NCI-H526 treated with DMSO at 0.1 percent for 48 hours (cell line): ENCODE data around the gene MEN1.
"Not testable (repeated sequence)": the region's sequence is repeated elsewhere in the genome, so short reads cannot be mapped to it uniquely, and the experiment has no call there.

Experiments used
- DNase-seq: peaks from one replicate; lab custom pipeline; 2025; lab: John Stamatoyannopoulos, UW

Gene MEN1

GRCh38 chr11:64832467-64833197, 22.3 kb upstream of the MEN1 start:
- DNase-seq, result no peak

- no peak for DNase-seq
Measured at GRCh38 chr11:64831411-64831891, 21.1 kb upstream of the MEN1 start.

- DNase-seq, result no peak
Measured at GRCh38 chr11:64829536-64830251, 19.3 kb upstream of the MEN1 start.

- no peak for DNase-seq
Measured at GRCh38 chr11:64827451-64827839, 17.1 kb upstream of the MEN1 start.

GRCh38 chr11:64826578-64827450, 16.5 kb upstream of the MEN1 start:
- no peak for DNase-seq

GRCh38 chr11:64826062-64826461, 15.7 kb upstream of the MEN1 start:
- no peak for DNase-seq

- no peak for DNase-seq
Measured at GRCh38 chr11:64823568-64824119, 13.3 kb upstream of the MEN1 start.

DNA sequence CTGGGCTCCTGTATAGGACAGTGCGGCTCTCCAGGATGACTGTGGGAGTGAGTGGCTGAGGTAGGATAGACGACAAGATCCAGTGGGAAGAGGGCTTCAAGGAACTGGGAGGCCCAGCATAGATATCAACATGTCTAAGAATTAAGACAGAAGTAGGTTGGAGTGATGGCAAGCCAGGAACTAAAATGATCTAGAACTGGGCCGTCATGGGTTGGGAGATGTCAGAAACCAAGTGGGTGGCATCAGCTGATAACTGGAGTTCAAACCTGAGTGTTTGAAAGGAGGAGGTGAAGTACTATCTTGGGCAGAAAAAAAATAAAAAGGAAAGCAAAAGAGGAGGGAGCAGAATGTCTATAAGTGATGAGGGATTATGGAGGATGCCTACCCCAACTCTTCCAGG, 7.1 kb upstream of the MEN1 start:
- DNase-seq, result no peak

- not testable (repeated sequence) for DNase-seq
Measured at GRCh38 chr11:64815433-64815832, 5.1 kb upstream of the MEN1 start.

- no peak for DNase-seq
Measured at GRCh38 chr11:64814712-64815187, 4.4 kb upstream of the MEN1 start.

GRCh38 chr11:64813826-64814225, 3.5 kb upstream of the MEN1 start:
- no peak for DNase-seq

- DNase-seq, result no peak
Measured at GRCh38 chr11:64810891-64811272, 531 bp upstream of the MEN1 start.

DNA sequence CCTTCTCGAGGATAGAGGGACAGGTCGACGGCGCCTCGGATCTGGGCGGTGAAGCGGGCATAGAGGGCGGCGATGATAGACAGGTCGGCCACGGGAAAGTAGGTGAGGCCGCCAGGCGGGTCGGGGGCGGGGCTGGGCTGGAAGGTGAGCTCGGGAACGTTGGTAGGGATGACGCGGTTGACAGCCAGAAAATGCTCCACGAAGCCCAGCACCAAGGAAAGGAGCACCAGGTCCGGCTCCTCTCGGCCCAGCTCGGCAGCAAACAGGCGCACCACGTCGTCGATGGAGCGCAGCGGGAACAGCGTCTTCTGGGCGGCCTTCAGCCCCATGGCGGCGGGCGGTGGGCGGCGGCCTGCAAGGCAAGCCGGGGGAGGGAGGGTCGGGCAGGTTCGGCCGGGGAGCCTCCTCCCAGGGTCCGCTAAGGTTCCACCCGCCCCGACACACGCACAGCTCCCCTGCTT, 540 bp downstream of the MEN1 start:
- peak; percentile 25 for DNase-seq

- no peak for DNase-seq
Measured at GRCh38 chr11:64805481-64805880, 4.9 kb downstream of the MEN1 start.

DNA sequence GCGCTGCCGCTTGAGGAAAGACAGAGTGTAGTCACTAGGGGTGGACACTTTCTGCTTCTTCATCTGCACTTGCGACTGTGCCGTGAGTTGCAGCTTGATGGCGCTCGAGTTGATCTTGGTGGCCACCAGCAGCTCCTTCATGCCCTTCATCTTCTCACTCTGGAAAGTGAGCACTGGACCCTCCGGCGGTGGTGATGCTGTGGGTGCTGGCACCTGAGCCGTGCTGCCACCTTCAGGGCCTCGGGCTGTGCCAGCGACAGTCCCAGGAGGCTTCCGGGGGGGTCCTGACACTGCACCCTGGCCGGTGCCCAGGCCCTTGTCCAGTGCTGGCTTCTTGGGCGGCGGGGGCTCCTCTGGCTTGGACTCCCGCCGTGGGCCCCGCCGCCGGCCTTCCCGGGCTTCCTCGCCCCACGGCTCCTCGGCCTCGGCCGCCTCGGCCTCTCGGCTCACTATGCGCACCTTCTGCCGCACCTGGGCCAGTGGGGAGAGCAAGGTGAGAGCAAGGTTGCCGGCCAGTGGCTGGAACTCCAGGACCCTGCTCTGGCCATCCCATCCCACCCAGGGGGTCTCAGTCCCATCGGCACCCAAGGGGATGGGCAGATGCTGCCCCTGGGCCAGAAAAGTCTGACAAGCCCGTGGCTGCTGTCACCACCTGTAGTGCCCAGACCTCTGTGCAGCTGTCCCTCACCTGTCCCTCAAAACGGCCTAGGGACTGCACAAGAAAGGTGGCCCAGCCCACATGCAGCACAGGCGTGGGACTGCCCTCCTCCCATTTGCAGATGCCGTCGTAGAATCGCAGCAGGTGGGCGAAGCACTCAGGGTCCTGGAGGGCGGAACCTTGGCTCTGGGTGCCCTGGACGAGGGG, 5.8 kb downstream of the MEN1 start:
- DNase-seq, result no peak

DNA sequence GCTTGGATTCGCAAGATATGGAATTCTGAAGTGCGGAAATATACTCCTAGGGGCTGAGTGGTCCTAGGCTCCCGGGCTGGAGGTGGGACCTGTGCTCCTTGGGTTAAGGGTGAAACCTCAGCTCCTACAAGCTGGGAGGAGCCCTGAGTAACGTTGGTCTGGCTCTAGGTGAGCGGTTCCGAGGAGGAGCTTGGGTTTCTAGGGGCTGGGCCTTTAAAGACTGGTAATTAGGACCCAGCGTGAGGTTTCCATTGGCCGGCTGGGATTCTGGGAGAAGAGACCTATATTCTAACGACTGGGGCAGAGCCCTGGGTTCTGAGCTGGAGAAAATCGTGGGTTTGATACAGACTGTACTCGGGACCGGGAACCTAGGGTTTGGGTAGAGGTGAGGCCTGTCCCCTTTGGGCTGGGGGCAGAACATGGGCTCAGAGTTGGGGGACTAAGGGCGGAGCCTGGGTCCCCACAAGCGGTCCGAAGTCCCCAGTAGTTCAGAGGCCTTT, 6.5 kb downstream of the MEN1 start:
- no peak for DNase-seq

GRCh38 chr11:64803158-64803845, 7.0 kb downstream of the MEN1 start, which contains the start of gene MAP4K2:
Gene MAP4K2 (minus strand): TSS chr11:64803214. CDS start chr11:64803149, 65 bp downstream.
- DNase-seq, result peak; percentile 75

- no peak for DNase-seq
Measured at GRCh38 chr11:64802370-64803157, 7.8 kb downstream of the MEN1 start.
